HEK293 (cell line): Measurements from ENCODE around the gene UBE2F.
"Not testable (repeated sequence)": the region's sequence is repeated elsewhere in the genome, so short reads cannot be mapped to it uniquely, and the experiment has no call there.

Experiments
- CTCF ChIA-PET: fragments of 350-600 bp; formaldehyde crosslinking; extraction: SDS; loops from one replicate; lab custom pipeline; 2021; ENCODE audit warnings: antibody characterized with exemption; lab: Yijun Ruan, JAX
- POLR2A ChIA-PET: fragments of 300-600 bp; formaldehyde crosslinking; extraction: SDS; loops from one replicate; lab custom pipeline; 2020; ENCODE audit warnings: antibody characterized with exemption, inconsistent platforms; lab: Yijun Ruan, JAX
- H3K27ac ChIP-seq: fragments of 200-500 bp; sonication (Bioruptor generic); 2 replicates; pipeline ENCODE4 v1.5.1; 2014; ENCODE audit warnings: low read depth, low read length, control low read depth, inconsistent platforms; ENCODE audit errors: extremely low read depth
- H3K36me3 ChIP-seq, 2 experiments: fragments of 200-500 bp in 1 of 2; sonication (Bioruptor generic) in 1 of 2; 1 replicate in 1 of 2; 2 replicates in 1 of 2; pipeline ENCODE4 v1.5.1; 2014 to 2017; ENCODE audit warnings: inconsistent platforms in 2 of 2, low read length in 2 of 2; ENCODE audit not compliant: control insufficient read depth in 2 of 2, insufficient read depth in 1 of 2
- H3K4me1 ChIP-seq: fragments of 200-500 bp; sonication (Bioruptor generic); 2 replicates; pipeline ENCODE4 v1.5.1; 2014; ENCODE audit warnings: mild to moderate bottlenecking, low read length, inconsistent platforms; ENCODE audit not compliant: control insufficient read depth, insufficient read depth
- H3K4me3 ChIP-seq: 2 replicates; pipeline ENCODE4 v1.5.1; 2011; ENCODE audit warnings: low read depth, mild to moderate bottlenecking, control low read depth, low read length, moderate library complexity
- H3K9me3 ChIP-seq: fragments of 200-500 bp; sonication (Bioruptor generic); 2 replicates; pipeline ENCODE4 v1.5.1; 2014; ENCODE audit warnings: low read depth, low read length, inconsistent platforms; ENCODE audit not compliant: control insufficient read depth, insufficient read depth
- PRDM10 ChIP-seq: fragments of 450-650 bp; formaldehyde crosslinking; IDR thresholded peaks from 2 replicates; pipeline ENCODE4 v1.5.1; 2016; ENCODE audit warnings: missing biosample characterization, missing genetic modification characterization
- SCRT2 ChIP-seq: fragments of 450-650 bp; formaldehyde crosslinking; IDR thresholded peaks from 2 replicates; pipeline ENCODE4 v1.5.1; 2016; ENCODE audit warnings: missing biosample characterization, missing genetic modification characterization
- ZBTB6 ChIP-seq: fragments of 450-650 bp; formaldehyde crosslinking; IDR thresholded peaks from 2 replicates; pipeline ENCODE4 v1.5.1; 2017; ENCODE audit warnings: missing biosample characterization, missing genetic modification characterization
- ZBTB8A ChIP-seq: fragments of 450-650 bp; formaldehyde crosslinking; IDR thresholded peaks from 2 replicates; pipeline ENCODE4 v1.5.1; 2016; ENCODE audit warnings: missing biosample characterization, missing genetic modification characterization
- ZNF140 ChIP-seq: fragments of 450-650 bp; formaldehyde crosslinking; IDR thresholded peaks from 2 replicates; pipeline ENCODE4 v1.5.1; 2016; ENCODE audit warnings: missing biosample characterization, missing genetic modification characterization
- ZNF157 ChIP-seq: fragments of 450-650 bp; formaldehyde crosslinking; IDR thresholded peaks from 2 replicates; pipeline ENCODE4 v1.5.1; 2016; ENCODE audit warnings: missing biosample characterization, missing genetic modification characterization
- ZNF335 ChIP-seq: fragments of 450-650 bp; formaldehyde crosslinking; conservative IDR thresholded peaks from 2 replicates; pipeline ENCODE4 v1.5.1; 2016; ENCODE audit warnings: missing biosample characterization, missing genetic modification characterization
- ZNF366 ChIP-seq: fragments of 450-650 bp; formaldehyde crosslinking; conservative IDR thresholded peaks from 2 replicates; pipeline ENCODE4 v1.5.1; 2016; ENCODE audit warnings: missing biosample characterization, missing genetic modification characterization
- ZNF596 ChIP-seq: fragments of 450-650 bp; IDR thresholded peaks from 2 replicates; pipeline ENCODE4 v1.5.0; 2018; ENCODE audit warnings: missing biosample characterization, mild to moderate bottlenecking, missing genetic modification characterization, moderate library complexity
- ZNF692 ChIP-seq: fragments of 450-650 bp; formaldehyde crosslinking; IDR thresholded peaks from 2 replicates; pipeline ENCODE4 v1.5.1; 2016; ENCODE audit warnings: missing biosample characterization, missing genetic modification characterization
- ZNF777 ChIP-seq: fragments of 450-650 bp; formaldehyde crosslinking; IDR thresholded peaks from 2 replicates; pipeline ENCODE4 v1.5.1; 2017; ENCODE audit warnings: missing biosample characterization, missing genetic modification characterization, borderline replicate concordance
- ZNF837 ChIP-seq: fragments of 450-650 bp; formaldehyde crosslinking; IDR thresholded peaks from 2 replicates; pipeline ENCODE4 v1.5.1; 2016; ENCODE audit warnings: missing biosample characterization, missing genetic modification characterization

The UBE2F gene

GRCh38 chr2:238053191-238053776 is 86.5 kb downstream of the UBE2F start:
- ChIA-PET POLR2A (no interaction called here), CTCF (no interaction called here)
- Histone ChIP-seq H3K36me3 (no peaks in the 10 kb centered on the region), H3K27ac (no peak overlapping the region), H3K4me3 (no peak overlapping the region), H3K9me3 (no peaks in the 10 kb centered on the region), H3K4me1 (no peaks in the 10 kb centered on the region)
- no peak for TF ChIP-seq ZNF692
- TF ChIP-seq PRDM10 (tag by site-specific recombination): no peak
- TF ChIP-seq ZNF335: no peak
- no peak for TF ChIP-seq ZNF157
- TF ChIP-seq ZNF837 (tag by site-specific recombination): no peak
- no peak for TF ChIP-seq ZNF366 (tag by site-specific recombination)
- TF ChIP-seq ZNF777 (tag by site-specific recombination): no peak

GRCh38 chr2:238055841-238056240 is 89.0 kb downstream of the UBE2F start:
- ChIA-PET CTCF (interaction anchor here (0.7 kb wide), 1 partner anchor 566 kb away, joined by 4 read pairs; no protein-coding TSS in a partner anchor), POLR2A (no interaction called here)
- no peaks in the 10 kb centered on the region for H3K9me3 ChIP-seq
- no peak overlapping the region for H3K4me3 ChIP-seq
- no peaks in the 10 kb centered on the region for H3K36me3 ChIP-seq
- H3K4me1 ChIP-seq: no peaks in the 10 kb centered on the region
- TF ChIP-seq ZNF596 (tag by site-specific recombination) (no peak), ZBTB6 (tag by site-specific recombination) (no peak), ZNF140 (tag by site-specific recombination) (no peak)
- no peak overlapping the region for H3K27ac ChIP-seq

GRCh38 chr2:238057696-238058575 is 91.1 kb downstream of the UBE2F start:
- CTCF ChIA-PET, H3K9me3 ChIP-seq, H3K4me3 ChIP-seq, H3K36me3 ChIP-seq, H3K4me1 ChIP-seq: not testable (repeated sequence)
- TF ChIP-seq ZBTB8A (0 out of 2 replicates have a peak, but pooled peaks have one; percentile 20), SCRT2 (peak; percentile 39; the same call in 1 of the 2 replicates)
- TF ChIP-seq, all 188 proteins: peak for 2; not testable (repeated sequence) for 186
- H3K27ac ChIP-seq, POLR2A ChIA-PET: not testable (repeated sequence)
